ENCODE measurements around the gene EPHB2.

DNA sequence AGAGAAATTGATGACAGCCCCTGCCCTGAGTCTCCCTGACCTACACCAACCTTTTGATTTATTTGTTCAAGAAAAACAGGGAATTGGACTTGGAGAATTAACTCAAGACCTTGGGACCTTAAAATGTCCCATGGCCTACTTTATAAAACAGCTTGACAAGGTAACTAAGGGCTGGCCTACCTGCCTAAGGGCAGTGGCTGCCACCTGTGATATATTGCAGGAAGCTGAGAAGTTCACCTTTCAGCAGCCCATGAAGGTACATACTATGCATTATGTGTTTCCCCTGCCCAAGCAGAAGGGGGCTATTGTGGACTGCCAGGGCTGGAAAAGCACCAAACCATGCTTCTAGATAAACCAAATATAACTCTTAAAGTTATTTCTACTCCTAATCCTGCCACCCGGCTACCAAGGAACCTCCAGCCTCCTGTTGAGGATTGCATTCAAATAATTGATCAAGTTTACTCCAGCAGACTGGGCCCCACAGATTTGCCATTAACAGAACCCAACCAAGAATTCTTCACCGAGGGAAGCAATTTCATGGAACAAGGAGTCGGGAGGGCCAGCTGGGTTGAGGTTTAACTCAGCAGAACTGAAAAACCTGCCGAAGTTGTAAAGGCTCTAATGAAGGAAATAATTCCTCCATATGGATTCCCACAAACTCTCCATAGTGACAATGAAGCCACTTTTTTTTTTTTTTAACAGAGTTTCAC lies 233.9 kb downstream of the EPHB2 start:
- TF ChIP-seq, protein P1, sequence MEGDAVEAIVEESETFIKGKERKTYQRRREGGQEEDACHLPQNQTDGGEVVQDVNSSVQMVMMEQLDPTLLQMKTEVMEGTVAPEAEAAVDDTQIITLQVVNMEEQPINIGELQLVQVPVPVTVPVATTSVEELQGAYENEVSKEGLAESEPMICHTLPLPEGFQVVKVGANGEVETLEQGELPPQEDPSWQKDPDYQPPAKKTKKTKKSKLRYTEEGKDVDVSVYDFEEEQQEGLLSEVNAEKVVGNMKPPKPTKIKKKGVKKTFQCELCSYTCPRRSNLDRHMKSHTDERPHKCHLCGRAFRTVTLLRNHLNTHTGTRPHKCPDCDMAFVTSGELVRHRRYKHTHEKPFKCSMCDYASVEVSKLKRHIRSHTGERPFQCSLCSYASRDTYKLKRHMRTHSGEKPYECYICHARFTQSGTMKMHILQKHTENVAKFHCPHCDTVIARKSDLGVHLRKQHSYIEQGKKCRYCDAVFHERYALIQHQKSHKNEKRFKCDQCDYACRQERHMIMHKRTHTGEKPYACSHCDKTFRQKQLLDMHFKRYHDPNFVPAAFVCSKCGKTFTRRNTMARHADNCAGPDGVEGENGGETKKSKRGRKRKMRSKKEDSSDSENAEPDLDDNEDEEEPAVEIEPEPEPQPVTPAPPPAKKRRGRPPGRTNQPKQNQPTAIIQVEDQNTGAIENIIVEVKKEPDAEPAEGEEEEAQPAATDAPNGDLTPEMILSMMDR (IDR thresholded peaks at IDR 0.05): no peak
- TF ChIP-seq ZFX (IDR thresholded peaks at IDR 0.05; ENCODE audit: borderline replicate concordance): no peak

Data from 22Rv1 (cell line).